DND-41 (cell line): ENCODE data around the gene S100A8.

ENCODE experiments used
- EZH2 ChIP-seq: IDR thresholded peaks from 3 replicates; pipeline ENCODE4 v1.6.1; 2012; ENCODE audit warnings: borderline replicate concordance, low read depth, mild to moderate bottlenecking, moderate library complexity, low read length, inconsistent platforms; ENCODE audit not compliant: severe bottlenecking
- TF ChIP-seq, protein P1 (sequence below): IDR thresholded peaks from 2 replicates; pipeline ENCODE4 v1.5.1; 2012; ENCODE audit warnings: borderline replicate concordance, low read length, moderate library complexity, mild to moderate bottlenecking; ENCODE audit not compliant: poor library complexity, severe bottlenecking; ENCODE audit errors: extremely low read depth

DNA sequence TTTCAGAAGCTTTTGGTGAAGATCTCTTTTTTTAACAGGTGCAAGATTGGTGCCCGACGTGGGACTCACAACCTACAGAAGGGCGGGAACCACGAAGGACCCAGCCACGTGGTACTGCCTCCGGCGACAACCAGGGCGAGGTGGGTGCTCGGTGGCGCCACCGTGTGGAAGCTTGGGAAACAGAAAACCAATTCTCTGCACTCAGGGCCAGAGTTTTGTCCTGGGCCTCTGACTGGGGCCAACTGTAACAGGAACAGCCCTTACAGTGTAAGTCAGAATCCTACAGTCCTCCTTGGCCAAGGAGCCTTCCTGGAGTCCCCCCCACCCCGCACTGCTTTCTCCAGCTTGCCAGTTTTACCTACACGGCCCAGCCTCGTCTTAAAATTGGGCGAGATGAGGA lies 13.9 kb upstream of the S100A8 start:
- TF ChIP-seq, protein P1, sequence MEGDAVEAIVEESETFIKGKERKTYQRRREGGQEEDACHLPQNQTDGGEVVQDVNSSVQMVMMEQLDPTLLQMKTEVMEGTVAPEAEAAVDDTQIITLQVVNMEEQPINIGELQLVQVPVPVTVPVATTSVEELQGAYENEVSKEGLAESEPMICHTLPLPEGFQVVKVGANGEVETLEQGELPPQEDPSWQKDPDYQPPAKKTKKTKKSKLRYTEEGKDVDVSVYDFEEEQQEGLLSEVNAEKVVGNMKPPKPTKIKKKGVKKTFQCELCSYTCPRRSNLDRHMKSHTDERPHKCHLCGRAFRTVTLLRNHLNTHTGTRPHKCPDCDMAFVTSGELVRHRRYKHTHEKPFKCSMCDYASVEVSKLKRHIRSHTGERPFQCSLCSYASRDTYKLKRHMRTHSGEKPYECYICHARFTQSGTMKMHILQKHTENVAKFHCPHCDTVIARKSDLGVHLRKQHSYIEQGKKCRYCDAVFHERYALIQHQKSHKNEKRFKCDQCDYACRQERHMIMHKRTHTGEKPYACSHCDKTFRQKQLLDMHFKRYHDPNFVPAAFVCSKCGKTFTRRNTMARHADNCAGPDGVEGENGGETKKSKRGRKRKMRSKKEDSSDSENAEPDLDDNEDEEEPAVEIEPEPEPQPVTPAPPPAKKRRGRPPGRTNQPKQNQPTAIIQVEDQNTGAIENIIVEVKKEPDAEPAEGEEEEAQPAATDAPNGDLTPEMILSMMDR, result peak; percentile 66
- no peak for TF ChIP-seq EZH2
